Colonic mucosa (tissue), 4 donors: ENCODE measurements around the gene UBE3C. TPM values are rescaled to one million over a fixed set of nuclear protein-coding genes. Genes with fewer than 3 reads are reported as not detected.

Source experiments
- DNase-seq: peaks from one replicate; pipeline ENCODE4 v3.0.0-alpha.2; 2020
- H3K27ac ChIP-seq: fragments of 200-600 bp; one replicate; pipeline ENCODE4 v1.8.0; 2021
- H3K27me3 ChIP-seq: fragments of 200-600 bp; one replicate; pipeline ENCODE4 v1.8.0; 2021
- H3K36me3 ChIP-seq: fragments of 200-600 bp; one replicate; pipeline ENCODE4 v1.8.0; 2021
- H3K4me1 ChIP-seq: fragments of 200-600 bp; one replicate; pipeline ENCODE4 v1.8.0; 2021; ENCODE audit warnings: mild to moderate bottlenecking
- H3K4me3 ChIP-seq: fragments of 200-600 bp; one replicate; pipeline ENCODE4 v1.8.0; 2021
- H3K9ac ChIP-seq, 2 donors: one replicate each; pipeline ENCODE4 v1.7.0; 2013; ENCODE audit warnings: control low read depth in 2 of 2, low read depth in 2 of 2, low read length in 2 of 2
- H3K9me3 ChIP-seq: fragments of 200-600 bp; one replicate; pipeline ENCODE4 v1.8.0; 2021
- CTCF ChIP-seq: fragments of 200-600 bp; IDR thresholded peaks from one replicate; pipeline ENCODE4 v1.8.0; 2022; ENCODE audit warnings: antibody characterized with exemption, mild to moderate bottlenecking
- intact Hi-C: fragments of 100-400 bp; cut with DNase I; formaldehyde crosslinking; loops from one replicate; pipeline ENCODE4 v1.14.1; 2022
- total RNA-seq, 2 donors: library from RNA; stranded (reverse); fragmentation: NEBNext Ultra II Directional in 1 of 2; extraction: Animal tissue kit (Norgen Biotek cat#: 25700) in 1 of 2; gene quantifications; one replicate each; pipeline ENCODE4 v1.2.1, GENCODE V29; 2021
- donor health status: healthy.
- donor health status: DM: no; HTN: no; CAD: no.
- donor health status: DM: no; HTN: no; CAD: no.

Gene UBE3C
- total RNA-seq, 2 donors from 2014 or later, result 50.9 to 60.7 TPM

GRCh38 chr7:157193274-157193673 lies 54.5 kb downstream of the UBE3C start:
- H3K27ac ChIP-seq, result no peak overlapping the region
- no peak overlapping the region for H3K9ac ChIP-seq
- intact Hi-C loops, result no loop called here
- peaks cover 3% of the 10 kb centered on the region for H3K36me3 ChIP-seq
- no peaks in the 10 kb centered on the region for H3K27me3 ChIP-seq
- DNase-seq, result no peak
- H3K4me3 ChIP-seq, result no peak overlapping the region
- no peak for TF ChIP-seq CTCF
- H3K4me1 ChIP-seq, result no peaks in the 10 kb centered on the region
- no peaks in the 10 kb centered on the region for H3K9me3 ChIP-seq

- TF ChIP-seq CTCF, result no peak
- Histone ChIP-seq H3K36me3 (peaks cover 6% of the 10 kb centered on the region), H3K4me1 (no peaks in the 10 kb centered on the region), H3K27ac (no peak overlapping the region), H3K4me3 (no peak overlapping the region), H3K9ac (no peak overlapping the region), H3K9me3 (no peaks in the 10 kb centered on the region), H3K27me3 (no peaks in the 10 kb centered on the region)
- intact Hi-C loops, result no loop called here
- DNase-seq, result no peak
Observed at GRCh38 chr7:157194948-157195347, 56.2 kb downstream of the UBE3C start.

GRCh38 chr7:157195868-157196267 lies 57.1 kb downstream of the UBE3C start:
- H3K9me3 ChIP-seq, result no peaks in the 10 kb centered on the region
- no peak for TF ChIP-seq CTCF
- no peak overlapping the region for H3K27ac ChIP-seq
- H3K4me3 ChIP-seq, result no peak overlapping the region
- no peaks in the 10 kb centered on the region for H3K27me3 ChIP-seq
- no peak for DNase-seq
- intact Hi-C loops, result no loop called here
- peaks cover 6% of the 10 kb centered on the region for H3K36me3 ChIP-seq
- no peak overlapping the region for H3K9ac ChIP-seq
- no peaks in the 10 kb centered on the region for H3K4me1 ChIP-seq

GRCh38 chr7:157204134-157204533 lies 65.4 kb downstream of the UBE3C start:
- Histone ChIP-seq H3K36me3 (no peaks in the 10 kb centered on the region), H3K27ac (no peak overlapping the region), H3K9ac (no peak overlapping the region), H3K4me3 (no peak overlapping the region), H3K4me1 (no peaks in the 10 kb centered on the region), H3K27me3 (no peaks in the 10 kb centered on the region), H3K9me3 (no peaks in the 10 kb centered on the region)
- TF ChIP-seq CTCF, result no peak
- DNase-seq, result no peak
- intact Hi-C loops, result no loop called here

GRCh38 chr7:157205438-157205837 lies 66.7 kb downstream of the UBE3C start:
- Histone ChIP-seq H3K9me3 (no peaks in the 10 kb centered on the region), H3K36me3 (no peaks in the 10 kb centered on the region), H3K4me3 (no peak overlapping the region), H3K27ac (no peak overlapping the region), H3K4me1 (no peaks in the 10 kb centered on the region), H3K27me3 (no peaks in the 10 kb centered on the region), H3K9ac (no peak overlapping the region)
- intact Hi-C loops, result no loop called here
- no peak for TF ChIP-seq CTCF
- no peak for DNase-seq
